Testis (tissue), 2 donors: Measurements from ENCODE around the gene AFF1.

ENCODE experiments used
- CTCF ChIP-seq, 3 experiments: fragments of 450-650 bp in 2 of 3; fragments of 200-600 bp in 1 of 3; sonication (generic) in 1 of 3; IDR thresholded peaks; one replicate each; pipeline ENCODE4 v1.5.1; 2016 to 2019; ENCODE audit warnings: antibody characterized with exemption in 3 of 3, mild to moderate bottlenecking in 2 of 3, moderate library complexity in 1 of 3
- POLR2A ChIP-seq: fragments of 450-650 bp; IDR thresholded peaks from one replicate; pipeline ENCODE4 v1.6.1; 2017; ENCODE audit warnings: antibody characterized with exemption, mild to moderate bottlenecking, moderate library complexity

GRCh38 chr4:87014284-87014782 lies 79.5 kb downstream of the AFF1 start:
- TF ChIP-seq CTCF (IDR thresholded peaks at IDR 0.05) (no peak), POLR2A (no peak)
